DMS114 treated with DMSO at 0.1 percent for 48 hours (cell line): ENCODE data around the gene ROR1.
"Not testable (repeated sequence)": the region's sequence is repeated elsewhere in the genome, so short reads cannot be mapped to it uniquely, and the experiment has no call there.

Experiments used
- DNase-seq: peaks from one replicate; lab custom pipeline; 2025; ENCODE audit not compliant: unreplicated experiment; lab: John Stamatoyannopoulos, UW

Gene ROR1

DNA sequence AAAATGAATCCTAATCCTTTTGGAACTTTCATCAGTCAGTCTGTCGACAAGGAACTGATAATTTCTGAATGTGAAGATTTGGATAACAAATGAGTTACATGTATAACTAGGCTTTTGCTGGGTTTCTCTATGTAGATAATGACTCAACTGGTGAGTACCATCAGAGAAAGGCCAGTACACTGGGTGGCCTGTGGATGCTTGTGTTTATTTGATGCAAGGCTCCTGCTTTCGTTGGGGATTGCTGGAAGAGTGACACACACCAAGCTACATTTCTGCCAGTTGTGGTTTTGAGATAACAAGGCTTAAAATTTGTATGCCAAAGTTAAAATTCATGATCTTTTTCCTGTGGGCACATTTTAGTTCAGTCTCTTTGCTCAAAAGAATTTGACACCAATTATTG is 314.0 kb downstream of the ROR1 start:
- DNase-seq: no peak

DNA sequence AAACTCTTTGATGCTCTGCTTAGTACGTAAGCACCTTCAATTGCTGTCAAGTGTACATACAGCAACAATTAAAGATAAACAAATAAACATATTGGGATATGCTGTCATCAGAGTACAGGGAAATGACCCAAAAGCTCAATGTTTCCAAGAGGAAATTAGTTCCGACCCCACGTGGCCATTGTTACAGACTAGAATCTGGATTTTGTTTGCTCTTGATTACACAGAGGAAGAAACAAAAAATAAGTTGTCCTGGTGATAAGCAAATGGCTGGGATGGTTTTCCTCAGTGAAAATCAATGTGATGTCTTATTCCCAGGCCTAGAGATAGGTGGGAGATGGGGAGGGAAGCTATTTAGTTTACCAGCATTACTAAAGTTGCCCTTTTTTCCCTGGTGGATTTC is 316.6 kb downstream of the ROR1 start:
- DNase-seq: no peak

GRCh38 chr1:64092851-64093371 is 319.1 kb downstream of the ROR1 start:
- DNase-seq: no peak

GRCh38 chr1:64093941-64094340 is 320.1 kb downstream of the ROR1 start:
- no peak for DNase-seq

DNA sequence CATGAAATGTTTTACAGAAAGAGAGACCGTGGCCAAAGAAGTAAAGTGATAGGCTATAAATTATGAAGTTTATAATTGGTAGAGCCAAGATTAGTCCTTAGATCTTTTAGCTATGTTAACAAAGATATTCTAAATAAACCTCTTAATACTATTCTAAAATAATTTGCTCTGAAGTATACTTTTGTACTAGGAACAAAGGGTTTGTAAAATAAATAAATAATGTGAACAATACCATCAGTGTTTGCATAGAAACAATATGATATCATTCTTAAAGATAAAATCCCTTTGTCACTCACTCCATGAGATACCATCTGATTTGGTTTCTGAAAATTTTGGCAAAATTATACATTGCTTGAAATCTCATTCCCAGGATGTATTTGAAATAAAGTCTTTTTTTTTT is 322.0 kb downstream of the ROR1 start:
- DNase-seq: no peak

DNA sequence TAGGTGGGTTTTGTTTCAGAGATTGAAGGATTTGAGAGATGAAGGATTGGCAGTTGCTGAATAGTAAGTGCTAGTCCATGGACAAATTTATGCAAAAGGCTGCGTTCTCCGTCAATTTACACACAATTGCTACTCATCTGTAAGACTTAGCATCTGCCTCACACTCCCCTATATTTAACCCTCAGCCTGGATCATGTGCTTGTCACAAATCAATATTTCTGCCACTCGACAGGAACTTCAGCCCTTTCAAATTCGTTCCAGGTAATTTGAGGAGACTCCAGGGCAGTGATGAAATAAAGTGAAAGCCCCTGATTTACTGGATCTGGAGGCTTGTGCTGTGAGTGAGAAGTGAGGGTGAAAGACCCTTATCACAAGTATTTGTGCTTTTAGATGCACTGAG is 324.0 kb downstream of the ROR1 start:
- DNase-seq: no peak

- no peak for DNase-seq
Measured at GRCh38 chr1:64098436-64098835, 324.6 kb downstream of the ROR1 start.

DNA sequence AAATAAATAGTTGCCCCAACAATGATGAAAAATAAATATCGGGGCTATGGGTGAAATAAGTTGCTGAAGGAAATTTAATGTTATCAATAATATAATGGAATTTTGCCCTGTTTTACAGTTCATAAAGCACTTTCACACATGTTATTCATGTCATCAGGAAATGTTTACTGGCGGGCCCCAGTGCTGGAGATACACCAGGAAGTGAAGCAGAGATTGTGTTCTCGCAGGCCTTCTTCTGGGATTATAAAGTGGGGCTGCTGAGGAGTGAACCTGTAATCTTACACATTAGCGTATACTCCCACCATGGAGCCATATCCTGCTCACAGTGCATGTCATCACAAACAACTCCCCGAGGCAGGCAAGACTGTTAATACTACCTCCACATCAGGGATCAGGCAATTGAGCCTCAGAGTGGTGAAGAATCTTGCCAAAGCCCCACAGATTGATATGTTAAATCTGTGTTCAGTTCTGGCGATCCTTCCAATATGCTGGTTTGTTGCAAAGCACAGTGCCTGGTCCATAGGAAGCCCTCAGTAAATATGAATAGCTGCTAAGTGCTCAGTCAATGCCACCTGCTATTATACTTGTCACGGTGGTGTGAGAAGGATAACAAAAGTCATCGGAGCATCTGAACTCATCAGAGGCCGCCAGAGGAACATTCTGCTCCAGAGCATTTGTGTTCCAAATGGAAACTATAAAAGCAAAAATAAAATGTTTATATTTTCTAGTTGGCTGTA is 325.2 kb downstream of the ROR1 start:
- DNase-seq: no peak

- DNase-seq: no peak
Measured at GRCh38 chr1:64100791-64101190, 327.0 kb downstream of the ROR1 start.

DNA sequence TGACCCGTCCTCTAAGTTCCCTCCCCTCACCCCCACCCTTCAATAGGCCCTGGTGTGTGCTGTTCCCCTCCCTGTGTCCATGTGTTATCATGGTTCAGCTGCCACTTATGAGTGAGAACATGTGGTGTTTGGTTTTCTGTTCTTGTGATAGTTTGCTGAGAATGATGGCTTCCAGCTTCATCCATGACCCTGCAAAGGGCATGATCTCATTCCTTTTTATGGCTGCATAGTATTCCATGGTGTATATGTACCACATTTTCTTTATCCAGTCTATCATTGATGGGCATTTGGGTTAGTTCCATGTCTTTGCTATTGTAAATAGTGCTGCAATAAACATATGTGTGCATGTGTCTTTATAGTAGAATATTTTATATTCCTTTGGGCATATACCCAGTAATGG is 330.8 kb downstream of the ROR1 start:
- not testable (repeated sequence) for DNase-seq

DNA sequence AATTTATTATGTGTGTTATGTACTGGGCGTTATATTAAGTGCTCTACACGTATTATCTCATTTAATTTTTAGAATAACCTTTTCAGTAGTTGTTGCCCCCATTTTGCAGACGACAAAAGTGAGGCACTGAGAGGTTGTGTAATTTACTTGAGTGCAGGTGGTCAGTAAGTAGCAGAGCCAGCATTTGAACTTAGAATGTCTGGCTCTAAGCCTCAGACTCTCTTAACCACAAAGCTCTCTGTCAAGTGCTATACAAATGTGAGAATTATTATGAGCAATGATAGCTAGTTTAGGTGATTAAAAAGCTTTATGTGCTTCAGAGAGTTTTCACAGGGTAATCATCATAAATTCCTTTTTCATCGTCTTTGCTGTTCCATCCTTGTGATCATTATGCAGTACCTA is 333.3 kb downstream of the ROR1 start:
- no peak for DNase-seq

- no peak for DNase-seq
Measured at GRCh38 chr1:64107632-64108031, 333.8 kb downstream of the ROR1 start.

DNA sequence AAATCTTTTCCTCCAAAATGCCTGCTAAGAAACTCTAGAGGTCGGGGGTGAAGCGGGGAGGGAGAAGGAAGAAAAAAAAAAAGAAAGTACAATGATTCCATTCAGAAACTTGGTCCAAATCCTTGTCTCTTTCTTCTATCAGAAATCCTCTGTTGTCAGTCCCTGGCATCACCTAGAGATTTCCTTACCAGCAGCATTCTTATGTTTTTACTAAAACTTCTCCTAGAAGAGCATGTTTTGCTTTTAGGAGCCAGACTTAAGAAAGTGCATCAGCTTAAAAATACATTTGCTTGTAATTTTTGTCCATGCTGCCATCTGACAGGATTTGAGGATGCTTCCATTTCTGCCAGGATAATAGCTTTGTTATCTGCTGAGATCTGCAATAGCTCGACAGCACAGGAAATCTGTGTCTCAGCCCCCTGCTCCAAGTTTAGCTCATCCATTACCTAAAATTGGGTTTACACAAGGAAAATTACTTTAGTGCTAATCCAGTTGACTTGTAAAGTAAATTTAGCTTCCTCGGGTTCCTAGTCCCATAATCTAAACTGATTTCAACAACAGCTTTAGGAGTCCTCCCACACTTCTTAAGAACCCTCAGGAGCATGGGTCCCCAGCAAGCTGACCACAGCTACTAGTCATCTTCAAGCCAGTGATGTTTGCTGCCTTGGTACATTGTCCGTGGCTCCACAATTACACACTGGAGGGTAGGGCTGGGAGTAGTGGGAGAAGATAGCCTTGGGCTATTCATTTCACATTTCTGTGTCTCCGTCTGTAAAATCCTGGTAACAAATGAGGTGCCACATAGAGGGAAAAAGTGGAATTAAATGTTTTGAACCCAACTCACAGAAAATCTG is 337.3 kb downstream of the ROR1 start:
- DNase-seq: no peak

GRCh38 chr1:64111787-64112186 is 338.0 kb downstream of the ROR1 start:
- no peak for DNase-seq

DNA sequence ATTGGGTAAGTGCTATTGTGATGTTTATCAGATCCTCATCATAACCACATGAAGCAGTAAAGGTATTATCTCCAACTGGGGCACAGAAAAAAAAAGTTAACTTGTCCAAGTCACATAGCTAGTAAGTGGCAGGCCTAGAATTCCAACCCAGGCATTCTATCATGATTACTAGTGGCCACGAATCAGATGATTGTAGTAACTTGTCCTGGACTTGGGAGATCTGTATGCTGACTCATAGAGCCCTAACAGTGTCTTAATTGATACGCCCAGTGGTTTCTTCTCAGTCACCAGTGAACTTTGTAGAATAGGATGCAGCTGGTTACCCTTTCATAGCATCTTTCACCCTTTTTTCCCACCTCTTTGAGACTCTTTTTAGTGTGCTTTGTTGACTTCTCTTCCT is 338.5 kb downstream of the ROR1 start:
- no peak for DNase-seq

GRCh38 chr1:64114012-64114525 is 340.3 kb downstream of the ROR1 start:
- DNase-seq: no peak

- DNase-seq: no peak
Measured at GRCh38 chr1:64116537-64116936, 342.7 kb downstream of the ROR1 start.

- no peak for DNase-seq
Measured at GRCh38 chr1:64117492-64117891, 343.7 kb downstream of the ROR1 start.

GRCh38 chr1:64121766-64122385 is 348.1 kb downstream of the ROR1 start:
- no peak for DNase-seq

DNA sequence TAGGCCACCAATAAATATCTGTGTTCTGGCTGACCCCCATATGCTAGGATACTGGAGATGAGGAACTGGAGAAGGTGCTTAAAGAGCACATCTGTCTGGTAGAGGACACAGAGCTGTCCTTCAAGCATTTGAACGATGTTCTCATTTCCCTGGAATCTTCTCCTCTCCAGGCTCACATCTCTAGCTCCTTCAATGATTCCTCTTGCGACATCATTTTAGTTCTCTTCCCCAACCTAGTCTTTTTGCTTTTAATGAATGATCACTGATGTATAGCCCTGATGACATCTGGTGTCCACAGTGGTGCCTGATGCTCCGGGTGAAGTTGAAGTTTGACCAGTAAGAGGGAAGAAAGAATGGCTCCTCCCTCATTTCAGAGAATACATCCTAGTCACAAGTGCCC is 348.8 kb downstream of the ROR1 start:
- DNase-seq: no peak

DNA sequence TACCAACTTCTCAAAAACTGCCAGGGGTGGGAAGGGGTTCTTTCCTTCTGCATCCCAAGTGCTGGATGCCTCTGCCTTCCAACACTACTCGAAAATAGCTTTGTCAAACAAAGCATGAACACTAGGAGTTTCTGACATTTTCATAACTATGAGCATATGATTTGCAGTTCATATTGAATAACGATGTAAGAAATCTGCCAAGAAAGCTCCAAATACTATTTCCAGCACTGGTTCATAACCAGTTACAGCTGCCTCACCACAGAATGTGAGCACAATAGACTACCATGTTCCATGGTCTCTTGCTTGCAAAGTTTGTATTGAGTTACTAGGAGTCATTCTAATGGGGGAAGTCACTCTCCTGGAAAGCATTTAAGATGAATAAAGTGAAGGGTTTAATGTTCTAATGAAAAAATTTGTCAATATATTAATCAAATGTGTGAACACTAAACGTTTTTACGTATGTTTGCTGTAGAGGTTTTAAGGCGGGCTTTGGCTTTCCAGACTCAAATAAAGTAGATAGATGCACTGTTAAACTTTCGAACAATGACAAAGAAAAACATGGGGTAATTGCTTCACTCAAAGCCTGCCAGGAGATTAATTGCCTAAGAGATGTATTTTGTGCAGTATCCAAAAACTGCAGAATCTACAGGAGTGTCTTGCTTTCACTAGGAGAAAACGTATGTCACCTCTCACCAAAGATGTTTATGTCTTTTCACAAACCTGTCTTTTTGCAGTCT is 351.1 kb downstream of the ROR1 start:
- DNase-seq: no peak
